Neural progenitor cell (in vitro differentiated cells): ENCODE results near the gene PATE4.

Experiments
- CTCF ChIP-seq: fragments of 200-600 bp; sonication (generic); IDR thresholded peaks from 2 replicates; pipeline ENCODE4 v1.5.1; 2017; ENCODE audit warnings: antibody characterized with exemption, mild to moderate bottlenecking
- EZH2 ChIP-seq: fragments of 200-600 bp; sonication (generic); IDR thresholded peaks from 2 replicates; pipeline ENCODE4 v1.6.1; 2017; ENCODE audit warnings: antibody characterized with exemption, mild to moderate bottlenecking, moderate library complexity

DNA sequence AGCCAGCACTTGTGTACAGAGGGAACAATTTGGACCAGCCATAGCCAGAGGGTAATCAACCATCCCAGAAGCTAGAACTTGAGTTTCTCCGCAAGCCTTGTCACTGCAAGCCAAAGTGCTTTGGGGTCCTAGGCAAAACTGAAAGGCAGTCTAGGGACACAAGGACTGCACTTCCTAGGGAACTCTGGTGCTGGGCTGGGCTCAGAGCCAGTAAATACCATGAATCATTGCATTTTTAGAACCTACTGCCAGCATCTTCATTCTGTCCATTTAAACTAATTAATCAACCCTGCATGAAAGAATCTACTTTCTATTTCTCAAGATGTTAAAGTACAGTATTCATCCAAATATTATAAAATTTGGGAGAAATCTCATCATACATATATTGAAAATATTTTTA lies 25.2 kb upstream of the PATE4 start:
- TF ChIP-seq CTCF (no peak), EZH2 (no peak)
